GF-D8 (cell line): ENCODE data around the gene UVSSA.
A peak's percentile ranks its signal among the peaks of the same experiment; 100 is the strongest.
"Not testable (repeated sequence)": the region's sequence is repeated elsewhere in the genome, so short reads cannot be mapped to it uniquely, and the experiment has no call there.

Source experiments
- DNase-seq: peaks from one replicate; lab custom pipeline; 2025; lab: John Stamatoyannopoulos, UW

UVSSA gene

DNA sequence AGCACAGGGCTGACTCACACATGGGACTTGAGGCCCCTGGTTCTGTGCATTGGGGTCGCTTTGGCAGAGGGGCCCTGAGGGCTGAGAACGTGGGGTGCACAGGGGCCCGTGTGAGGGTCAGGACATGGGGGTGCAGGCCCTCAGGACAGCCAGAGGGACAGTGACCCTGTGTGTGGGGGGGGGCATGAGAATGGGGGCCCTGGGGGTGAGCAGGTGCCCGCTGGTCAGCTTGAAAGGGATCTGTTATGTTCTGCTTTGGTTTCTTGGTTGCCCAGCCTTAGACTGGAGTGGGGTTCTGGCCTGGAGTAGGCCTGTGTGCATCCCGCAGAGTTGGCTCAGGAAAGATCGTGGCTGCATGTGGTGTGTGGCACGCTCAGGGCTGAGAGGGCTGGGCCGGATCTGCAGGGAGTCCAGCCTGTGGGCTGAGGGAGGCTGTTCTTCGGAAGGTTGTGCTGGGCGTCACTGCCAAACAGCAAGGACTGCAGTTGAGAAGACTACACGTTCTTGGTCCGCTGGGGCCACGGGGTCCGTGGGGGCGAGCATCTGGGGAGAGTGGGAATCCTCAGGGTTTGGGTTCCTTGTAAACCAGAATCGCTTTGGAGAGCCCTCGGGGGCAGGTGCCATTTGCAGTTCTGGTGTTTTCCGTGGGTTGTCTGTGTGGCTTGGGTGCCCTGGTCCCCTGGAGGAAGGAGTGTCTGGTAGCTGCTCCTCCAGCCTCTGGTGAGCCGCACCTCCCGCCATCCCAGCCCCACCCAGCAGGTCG, 15.2 kb upstream of the UVSSA start:
- no peak for DNase-seq

GRCh38 chr4:1332686-1333085, 14.3 kb upstream of the UVSSA start:
- no peak for DNase-seq

DNA sequence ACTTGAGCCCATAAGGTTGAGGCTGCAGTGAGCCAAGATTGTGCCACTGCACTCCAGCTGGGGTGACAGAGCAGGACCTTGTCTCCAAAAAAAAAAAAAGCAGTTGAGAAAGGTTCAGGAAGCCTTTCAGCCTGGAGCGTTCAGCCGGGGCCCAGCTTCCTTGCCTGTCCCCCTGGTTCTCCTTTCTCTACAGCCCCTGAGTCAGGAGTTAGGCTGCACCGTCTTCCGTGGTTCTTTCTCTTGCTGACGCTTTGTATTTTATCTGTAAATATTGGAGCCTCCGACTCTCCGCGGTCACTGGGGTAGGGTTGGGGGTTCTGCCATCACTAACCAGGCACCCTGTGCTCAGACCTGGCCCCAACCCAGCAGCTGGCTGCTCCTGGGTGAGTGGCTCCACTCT, 13.8 kb upstream of the UVSSA start:
- DNase-seq = no peak

DNA sequence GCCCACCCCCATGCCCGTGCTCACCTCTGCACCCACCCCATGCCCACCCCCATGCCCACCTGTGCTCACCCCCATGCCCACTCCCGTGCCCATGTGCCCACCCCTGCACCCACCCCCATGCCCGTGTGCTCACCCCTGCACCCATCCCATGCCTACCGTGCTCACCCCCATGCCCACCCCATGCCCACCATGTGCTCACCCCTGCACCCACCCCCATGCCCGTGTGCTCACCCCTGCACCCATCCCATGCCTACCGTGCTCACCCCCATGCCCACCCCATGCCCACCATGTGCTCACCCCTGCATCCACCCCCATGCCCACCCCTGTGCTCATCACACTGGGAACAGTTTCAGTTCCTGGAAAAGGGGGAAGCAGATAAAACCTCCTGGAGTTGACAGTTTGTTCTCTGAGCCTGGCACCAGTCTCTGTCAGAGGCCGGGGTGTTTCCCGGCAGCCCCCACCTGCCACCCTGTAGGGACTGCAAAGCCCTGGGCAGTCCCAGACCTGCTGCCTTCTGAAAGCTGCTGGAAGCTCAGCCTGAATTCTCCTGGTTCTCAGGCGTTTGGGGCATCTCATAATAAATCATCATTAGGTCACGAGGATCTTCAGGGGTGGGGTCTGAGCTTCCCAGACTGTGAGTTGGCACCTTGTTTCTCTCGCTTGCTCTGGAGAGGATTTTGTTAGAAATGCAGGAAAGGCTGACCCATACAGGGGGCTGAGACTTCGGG, 13.0 kb upstream of the UVSSA start:
- not testable (repeated sequence) for DNase-seq

GRCh38 chr4:1334579-1334895, 12.5 kb upstream of the UVSSA start:
- no peak for DNase-seq

GRCh38 chr4:1335193-1335883, 11.7 kb upstream of the UVSSA start:
- DNase-seq = not testable (repeated sequence)

DNA sequence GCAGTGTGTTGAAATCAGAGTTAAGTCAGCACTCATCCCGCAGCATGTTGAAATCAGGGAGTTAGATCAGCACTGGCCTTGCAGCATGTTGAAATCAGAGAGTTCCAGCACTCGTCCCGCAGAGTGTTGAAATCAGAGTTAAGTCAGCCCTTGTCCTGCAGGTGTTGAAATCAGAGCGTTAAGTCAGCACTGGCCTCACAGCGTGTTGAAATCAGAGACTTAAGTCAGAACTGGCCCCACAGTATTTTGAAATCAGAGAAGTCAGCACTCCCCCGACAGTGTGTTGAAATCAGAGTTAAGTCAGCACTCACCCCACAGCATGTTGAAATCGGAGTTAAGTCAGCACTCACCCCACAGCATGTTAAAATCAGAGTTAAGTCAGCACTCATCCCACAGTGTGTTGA, 10.9 kb upstream of the UVSSA start:
- DNase-seq = peak; percentile 82

- no peak for DNase-seq
Observed at GRCh38 chr4:1337376-1337831, 9.6 kb upstream of the UVSSA start.

DNA sequence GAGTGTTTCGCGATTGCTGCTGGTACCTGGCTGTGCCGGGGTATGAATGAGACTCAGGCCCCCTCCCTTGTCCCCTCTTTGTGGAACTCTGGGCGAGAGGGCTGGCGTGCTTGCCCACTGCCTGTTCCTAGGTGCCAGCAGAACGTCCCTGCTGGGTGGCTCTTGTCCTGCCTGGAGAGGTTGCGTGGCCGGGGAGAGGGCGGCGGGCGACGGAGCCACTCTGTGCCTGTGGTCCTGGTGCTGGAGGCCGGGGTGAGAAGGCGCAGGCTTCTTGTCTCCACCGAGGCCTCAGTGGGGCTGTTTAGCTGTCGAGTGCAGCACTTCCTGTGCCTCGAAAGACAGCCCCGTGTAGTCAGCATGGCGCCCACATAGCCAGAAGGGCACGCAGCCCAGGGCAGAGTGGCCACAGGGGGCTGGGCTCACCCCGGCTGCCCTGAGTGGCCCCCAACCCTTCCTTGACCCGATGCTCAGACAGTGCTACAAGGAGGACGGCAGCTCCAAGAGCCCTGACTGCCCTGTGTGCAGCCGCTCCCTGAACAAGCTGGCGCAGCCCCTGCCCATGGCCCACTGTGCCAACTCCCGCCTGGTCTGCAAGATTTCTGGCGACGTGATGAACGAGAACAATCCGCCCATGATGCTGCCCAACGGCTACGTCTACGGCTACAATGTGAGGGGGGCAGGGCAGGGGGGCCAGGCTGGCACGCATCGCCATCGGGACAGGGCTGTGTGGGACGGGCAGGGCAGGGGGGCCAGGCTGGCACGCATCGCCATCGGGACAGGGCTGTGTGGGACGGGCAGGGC, 8.9 kb upstream of the UVSSA start:
- DNase-seq = no peak

- DNase-seq = no peak
Observed at GRCh38 chr4:1338752-1339414, 8.1 kb upstream of the UVSSA start.

- DNase-seq = no peak
Observed at GRCh38 chr4:1339489-1339888, 7.5 kb upstream of the UVSSA start.

DNA sequence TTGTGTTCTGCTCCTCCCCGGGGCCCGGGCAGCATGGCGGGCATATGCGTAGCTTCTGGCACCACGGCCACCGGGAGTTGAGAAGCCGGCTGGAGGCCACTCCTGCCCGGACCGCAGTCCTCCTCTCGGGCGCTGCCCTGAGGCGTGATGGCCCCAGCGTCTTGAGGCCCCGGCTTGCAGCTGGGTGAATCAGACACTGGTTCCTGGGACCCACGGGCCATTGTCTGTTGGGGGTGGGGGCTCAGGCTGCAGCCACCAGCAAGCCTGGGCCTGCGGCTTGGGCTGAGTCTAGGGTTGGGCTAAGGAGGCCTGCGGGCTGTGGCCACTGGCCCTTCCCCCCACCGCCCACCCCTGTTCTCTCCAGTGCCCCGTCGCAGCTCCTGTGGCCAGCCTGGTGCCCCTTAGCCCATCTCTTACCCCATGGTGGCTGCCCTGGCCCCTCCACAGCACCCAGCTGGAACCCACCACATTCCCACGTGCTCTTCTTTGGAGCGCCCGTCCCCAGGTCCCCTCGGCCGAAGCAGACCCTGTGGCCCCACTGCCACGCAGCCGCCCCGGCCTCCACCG, 6.7 kb upstream of the UVSSA start:
- DNase-seq = no peak

DNA sequence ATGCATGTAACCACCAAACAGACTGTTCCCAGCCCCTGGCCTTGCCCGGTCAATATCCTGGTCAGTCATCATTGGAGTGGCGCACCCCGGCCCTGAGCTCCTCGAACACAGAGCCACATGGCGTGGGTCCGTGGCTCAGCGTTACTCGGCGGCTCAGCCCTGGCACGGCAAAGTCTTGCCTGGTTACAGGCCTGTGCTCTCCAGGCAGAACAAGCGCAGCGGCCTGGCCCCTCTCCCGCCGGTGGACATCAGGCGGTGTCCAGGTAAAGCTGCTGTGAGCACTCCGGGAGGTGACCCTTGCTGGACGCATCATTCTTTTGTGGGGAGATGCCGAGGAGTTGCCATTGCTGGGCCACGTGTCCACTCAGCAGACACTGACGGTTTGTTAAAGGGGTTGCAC, 6.1 kb upstream of the UVSSA start:
- no peak for DNase-seq

DNA sequence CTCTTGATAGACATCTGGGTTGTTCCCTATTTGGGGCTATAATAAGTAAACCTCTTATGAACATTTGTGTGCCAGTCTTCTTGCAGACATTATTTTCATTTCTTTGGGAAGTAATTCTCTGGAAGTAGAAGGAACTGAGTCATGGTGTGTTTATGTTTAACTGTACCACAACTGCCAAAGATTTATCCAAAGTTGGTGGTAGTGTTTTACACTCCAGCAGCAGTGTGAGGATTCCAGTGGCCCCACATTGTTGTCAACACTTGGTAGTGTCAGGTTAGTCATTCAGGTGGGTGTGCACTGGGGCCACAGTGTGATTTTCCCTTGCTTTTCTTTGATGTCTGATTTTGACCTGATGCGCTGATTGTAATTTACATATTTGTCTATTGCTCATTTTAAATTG, 5.0 kb upstream of the UVSSA start:
- DNase-seq = no peak

GRCh38 chr4:1344696-1345095, 2.3 kb upstream of the UVSSA start:
- no peak for DNase-seq

- peak; percentile 34 for DNase-seq
Observed at GRCh38 chr4:1345903-1346780, 866 bp upstream of the UVSSA start.

DNA sequence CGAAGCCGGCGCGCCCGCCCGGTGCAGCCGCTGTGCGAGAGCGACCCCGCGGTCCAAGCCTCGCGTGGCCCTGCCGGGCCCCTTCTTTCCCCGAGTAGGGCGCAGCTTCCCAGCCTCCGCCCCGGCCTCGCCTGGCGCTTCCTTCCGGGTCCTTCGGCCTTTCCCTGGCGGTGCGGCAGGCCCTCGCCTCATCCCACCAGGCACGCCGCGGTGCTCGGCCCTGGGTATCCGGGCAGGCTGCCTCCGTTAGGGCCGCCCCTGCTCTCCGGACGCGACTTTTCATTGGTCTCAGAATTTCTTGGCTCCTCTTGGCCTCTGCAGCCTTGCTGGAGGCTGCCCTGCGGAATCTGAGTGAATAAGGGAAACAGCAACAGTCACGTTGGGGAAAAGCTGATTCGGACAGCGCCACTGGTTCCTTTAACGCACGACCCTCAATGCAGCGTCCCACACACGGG, 429 bp downstream of the UVSSA start:
- DNase-seq = peak; percentile 63

DNA sequence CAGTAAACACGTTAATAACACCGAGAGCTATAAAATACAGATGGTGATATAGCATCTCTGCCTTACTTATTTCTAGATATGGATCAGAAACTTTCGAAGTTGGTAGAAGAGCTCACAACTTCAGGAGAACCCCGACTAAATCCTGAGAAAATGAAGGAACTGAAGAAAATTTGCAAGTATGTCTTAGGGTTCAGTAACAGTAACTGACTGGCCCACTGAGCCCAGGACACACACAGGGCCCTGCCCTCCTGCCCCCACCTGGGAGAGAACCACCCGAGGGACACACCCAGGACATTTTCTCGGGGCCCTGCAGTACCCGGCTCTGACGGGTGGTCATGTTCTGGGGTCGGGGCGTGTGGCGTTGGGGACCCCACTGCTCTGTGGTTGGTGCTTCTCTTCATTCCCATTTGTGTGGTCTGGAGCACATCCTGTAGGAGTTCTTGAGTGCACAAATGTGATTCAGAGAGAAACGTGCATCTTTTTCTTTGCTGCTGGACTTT, 1.1 kb downstream of the UVSSA start:
- DNase-seq = no peak

GRCh38 chr4:1348746-1349145, 1.7 kb downstream of the UVSSA start:
- DNase-seq = no peak
